ENCODE results near the gene PIM3. TPM values are rescaled to one million over a fixed set of nuclear protein-coding genes. Genes with fewer than 3 reads are reported as not detected.

Gene PIM3
- total RNA-seq, 1 donor from 2014 or later: 94.7 TPM

- peaks cover 8% of the 10 kb centered on the region for H3K4me1 ChIP-seq
- intact Hi-C loops (cut with DNase I): no loop called here
- no peak overlapping the region for H3K27ac ChIP-seq
- peak; percentile 6 for TF ChIP-seq CTCF (IDR thresholded peaks at IDR 0.05)
- H3K36me3 ChIP-seq: no peaks in the 10 kb centered on the region
- DNase-seq (peak; percentile 33), ATAC-seq (peak in 1 of 2 donors; percentile 4)
- H3K27me3 ChIP-seq (ENCODE audit: low read depth): no peaks in the 10 kb centered on the region
- no peak overlapping the region for H3K4me3 ChIP-seq
- peaks cover 7% of the 10 kb centered on the region for H3K9me3 ChIP-seq
Measured at GRCh38 chr22:49993649-49994360, 33.2 kb downstream of the PIM3 start.

DNA sequence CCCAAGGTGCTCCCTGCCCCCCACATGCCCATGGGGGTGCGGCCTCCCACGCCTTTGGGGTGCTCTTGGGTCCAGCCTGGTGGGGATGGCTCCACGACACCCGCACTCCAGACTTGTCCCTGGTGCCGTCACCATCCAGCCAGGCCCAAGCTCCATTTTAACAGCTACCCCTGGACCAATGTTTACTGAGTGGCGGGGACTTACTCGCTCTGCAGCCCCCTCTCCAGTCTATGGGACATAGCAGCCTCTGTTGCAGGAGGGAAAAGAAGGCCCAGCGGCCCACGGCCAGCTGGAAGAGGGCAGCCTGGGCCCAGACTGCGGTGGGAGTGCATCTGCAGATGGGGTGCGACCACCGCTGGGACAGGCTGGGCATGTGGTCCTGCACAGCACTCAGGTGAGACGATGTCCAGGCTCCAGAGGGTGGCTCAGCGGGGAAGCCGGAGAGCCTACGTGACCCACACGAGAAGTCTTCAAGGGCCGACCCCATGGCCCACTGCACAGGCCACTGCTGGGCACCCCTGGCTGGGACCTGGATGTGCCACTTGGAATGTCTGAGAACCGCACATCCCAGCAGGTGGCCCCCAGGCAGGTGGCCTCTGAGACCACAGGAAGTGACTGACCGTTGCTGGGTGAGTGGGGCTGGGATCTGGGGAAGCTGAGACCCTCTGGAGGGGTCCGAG, 33.9 kb downstream of the PIM3 start:
- Histone ChIP-seq H3K4me1 (peaks cover 8% of the 10 kb centered on the region), H3K36me3 (no peaks in the 10 kb centered on the region), H3K27me3 (ENCODE audit: low read depth) (no peaks in the 10 kb centered on the region), H3K27ac (no peak overlapping the region), H3K4me3 (no peak overlapping the region), H3K9me3 (peaks cover 7% of the 10 kb centered on the region)
- no peak for TF ChIP-seq CTCF (IDR thresholded peaks at IDR 0.05)
- ATAC-seq: no peak
- peak; percentile 42 for DNase-seq
- intact Hi-C loops (cut with DNase I): no loop called here

- no peak overlapping the region for H3K4me3 ChIP-seq
- TF ChIP-seq CTCF (IDR thresholded peaks at IDR 0.05): no peak
- DNase-seq (no peak), ATAC-seq (no peak)
- H3K27me3 ChIP-seq (ENCODE audit: low read depth): peaks cover 4% of the 10 kb centered on the region
- peaks cover 7% of the 10 kb centered on the region for H3K9me3 ChIP-seq
- peaks cover 8% of the 10 kb centered on the region for H3K4me1 ChIP-seq
- no peaks in the 10 kb centered on the region for H3K36me3 ChIP-seq
- no peak overlapping the region for H3K27ac ChIP-seq
- intact Hi-C loops (cut with DNase I): no loop called here
Measured at GRCh38 chr22:49995041-49995360, 34.4 kb downstream of the PIM3 start.

GRCh38 chr22:49995361-49996118, 35.0 kb downstream of the PIM3 start:
- DNase-seq (peak; percentile 41), ATAC-seq (no peak)
- intact Hi-C loops (cut with DNase I): no loop called here
- Histone ChIP-seq H3K9me3 (peaks cover 7% of the 10 kb centered on the region), H3K27me3 (ENCODE audit: low read depth) (peaks cover 9% of the 10 kb centered on the region), H3K36me3 (no peaks in the 10 kb centered on the region), H3K4me3 (no peak overlapping the region), H3K27ac (no peak overlapping the region), H3K4me1 (peaks cover 8% of the 10 kb centered on the region)
- TF ChIP-seq CTCF (IDR thresholded peaks at IDR 0.05): no peak

DNA sequence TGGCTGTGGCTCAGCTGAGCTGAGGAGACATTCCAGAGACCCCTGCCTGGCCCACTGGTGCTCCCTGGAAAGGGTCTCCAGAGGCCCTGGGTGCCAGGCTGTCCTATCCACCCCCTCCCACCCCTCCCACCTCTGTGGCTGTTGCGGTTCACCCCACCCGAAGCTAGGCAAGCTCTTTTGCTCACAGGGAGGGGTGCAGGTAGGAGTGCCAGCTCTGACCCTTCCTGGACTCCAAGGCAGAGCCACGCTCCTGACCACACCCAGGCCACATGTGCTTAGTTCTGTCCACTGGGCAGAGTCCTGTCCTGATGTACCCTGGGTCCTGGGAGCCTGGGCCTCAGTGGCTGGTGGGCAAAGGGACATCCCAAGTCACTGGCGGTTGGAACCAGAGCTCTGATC, 35.5 kb downstream of the PIM3 start:
- Histone ChIP-seq H3K4me3 (no peak overlapping the region), H3K4me1 (peaks cover 8% of the 10 kb centered on the region), H3K27me3 (ENCODE audit: low read depth) (peaks cover 11% of the 10 kb centered on the region), H3K27ac (no peak overlapping the region), H3K9me3 (peaks cover 1% of the 10 kb centered on the region), H3K36me3 (no peaks in the 10 kb centered on the region)
- ATAC-seq (no peak), DNase-seq (peak; percentile 35)
- intact Hi-C loops (cut with DNase I): no loop called here
- TF ChIP-seq CTCF (IDR thresholded peaks at IDR 0.05): no peak

Measured in lower lobe of right lung (tissue), 2 donors.